ENCODE results near the gene NPLOC4. TPM values are rescaled to one million over a fixed set of nuclear protein-coding genes. Genes with fewer than 3 reads are reported as not detected.
A peak's percentile ranks its signal among the peaks of the same experiment; 100 is the strongest.

The NPLOC4 gene
- total and polyA plus RNA-seq, 2 of the 13 experiments (the other 11 are each of a cell fraction or from before 2014, with no cell fraction given) = 57.0 to 97.0 TPM

DNA sequence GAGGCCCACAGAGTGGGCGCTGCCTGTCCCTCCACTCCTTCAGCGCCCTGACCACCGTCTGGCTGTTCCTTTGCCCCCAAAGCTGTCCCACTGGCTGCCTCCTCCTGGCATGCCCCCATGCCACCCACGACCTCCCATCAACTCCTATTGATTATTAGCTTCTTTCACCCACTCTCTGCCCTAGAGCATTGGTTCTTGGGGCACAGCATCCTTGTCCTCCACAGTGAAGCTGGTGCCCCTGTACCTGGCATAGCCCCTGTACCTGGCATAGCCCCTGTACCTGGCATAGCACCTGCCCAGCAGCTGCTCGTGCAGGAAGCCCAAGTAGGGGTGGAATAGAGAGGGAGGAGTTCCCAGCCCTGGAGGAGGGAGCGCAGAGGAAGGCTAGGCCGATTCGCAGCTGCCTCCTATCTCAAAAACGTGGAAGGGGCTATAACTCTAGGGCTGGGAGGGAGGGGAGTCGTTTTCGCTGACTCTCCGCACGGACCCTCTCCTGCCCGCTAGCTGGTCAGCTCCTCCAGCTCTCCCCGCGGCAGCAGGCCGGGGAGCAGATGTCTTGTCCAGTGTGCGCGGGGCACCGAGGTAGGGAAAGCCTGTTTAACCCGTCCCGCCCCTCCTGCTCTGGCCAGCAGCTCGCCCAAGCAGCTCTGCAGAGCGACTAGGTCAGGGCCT lies 118.7 kb downstream of the NPLOC4 start (continued):
- TF ChIP-seq SPEN (CRISPR knock-in tag; IDR thresholded peaks at IDR 0.05; ENCODE audit: low read depth) (no peak), WIZ (CRISPR knock-in tag; IDR thresholded peaks at IDR 0.05) (no peak), MTF2 (CRISPR knock-in tag; IDR thresholded peaks at IDR 0.05; ENCODE audit: borderline replicate concordance) (no peak), ZNF205 (CRISPR knock-in tag; IDR thresholded peaks at IDR 0.05) (no peak), GTF2F1 (IDR thresholded peaks at IDR 0.05; ENCODE audit: low read length) (no peak), ARID4A (CRISPR knock-in tag; IDR thresholded peaks at IDR 0.05; ENCODE audit: borderline replicate concordance) (no peak), ZFP36L2 (CRISPR knock-in tag; IDR thresholded peaks at IDR 0.05) (no peak), ZNF589 (CRISPR knock-in tag; conservative IDR thresholded peaks at IDR 0.05) (0 out of 2 replicates have a peak, but pooled peaks have one; percentile 50), SRY (CRISPR knock-in tag; IDR thresholded peaks at IDR 0.05) (no peak), ZSCAN21 (CRISPR knock-in tag; IDR thresholded peaks at IDR 0.05; ENCODE audit: borderline replicate concordance) (no peak), RNF219 (CRISPR knock-in tag; IDR thresholded peaks at IDR 0.05) (no peak), FOXA3 (CRISPR knock-in tag; IDR thresholded peaks at IDR 0.05) (no peak), ZNF235 (CRISPR knock-in tag; IDR thresholded peaks at IDR 0.05; ENCODE audit: borderline replicate concordance) (0 out of 2 replicates have a peak, but pooled peaks have one; percentile 32), ZNF564 (CRISPR knock-in tag; IDR thresholded peaks at IDR 0.05) (0 out of 2 replicates have a peak, but pooled peaks have one; percentile 21), ATF7 (IDR thresholded peaks at IDR 0.05) (no peak), ATF7 (CRISPR knock-in tag; IDR thresholded peaks at IDR 0.05) (no peak), ZNF263 (CRISPR knock-in tag; IDR thresholded peaks at IDR 0.05) (peak; percentile 49; the same call in 1 of the 2 replicates), CBFB (CRISPR knock-in tag; IDR thresholded peaks at IDR 0.05) (no peak)
- TF ChIP-seq, protein P1, sequence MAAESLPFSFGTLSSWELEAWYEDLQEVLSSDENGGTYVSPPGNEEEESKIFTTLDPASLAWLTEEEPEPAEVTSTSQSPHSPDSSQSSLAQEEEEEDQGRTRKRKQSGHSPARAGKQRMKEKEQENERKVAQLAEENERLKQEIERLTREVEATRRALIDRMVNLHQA (CRISPR knock-in tag; IDR thresholded peaks at IDR 0.05) = no peak
- TF ChIP-seq, protein P2, sequence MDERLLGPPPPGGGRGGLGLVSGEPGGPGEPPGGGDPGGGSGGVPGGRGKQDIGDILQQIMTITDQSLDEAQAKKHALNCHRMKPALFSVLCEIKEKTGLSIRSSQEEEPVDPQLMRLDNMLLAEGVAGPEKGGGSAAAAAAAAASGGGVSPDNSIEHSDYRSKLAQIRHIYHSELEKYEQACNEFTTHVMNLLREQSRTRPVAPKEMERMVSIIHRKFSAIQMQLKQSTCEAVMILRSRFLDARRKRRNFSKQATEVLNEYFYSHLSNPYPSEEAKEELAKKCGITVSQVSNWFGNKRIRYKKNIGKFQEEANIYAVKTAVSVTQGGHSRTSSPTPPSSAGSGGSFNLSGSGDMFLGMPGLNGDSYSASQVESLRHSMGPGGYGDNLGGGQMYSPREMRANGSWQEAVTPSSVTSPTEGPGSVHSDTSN (CRISPR knock-in tag; IDR thresholded peaks at IDR 0.05) = no peak
- TF ChIP-seq, protein P3, sequence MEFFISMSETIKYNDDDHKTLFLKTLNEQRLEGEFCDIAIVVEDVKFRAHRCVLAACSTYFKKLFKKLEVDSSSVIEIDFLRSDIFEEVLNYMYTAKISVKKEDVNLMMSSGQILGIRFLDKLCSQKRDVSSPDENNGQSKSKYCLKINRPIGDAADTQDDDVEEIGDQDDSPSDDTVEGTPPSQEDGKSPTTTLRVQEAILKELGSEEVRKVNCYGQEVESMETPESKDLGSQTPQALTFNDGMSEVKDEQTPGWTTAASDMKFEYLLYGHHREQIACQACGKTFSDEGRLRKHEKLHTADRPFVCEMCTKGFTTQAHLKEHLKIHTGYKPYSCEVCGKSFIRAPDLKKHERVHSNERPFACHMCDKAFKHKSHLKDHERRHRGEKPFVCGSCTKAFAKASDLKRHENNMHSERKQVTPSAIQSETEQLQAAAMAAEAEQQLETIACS (CRISPR knock-in tag; IDR thresholded peaks at IDR 0.05) = no peak

Measured in HepG2 (cell line).